Measurements from ENCODE around the gene OR8A1.

DNA sequence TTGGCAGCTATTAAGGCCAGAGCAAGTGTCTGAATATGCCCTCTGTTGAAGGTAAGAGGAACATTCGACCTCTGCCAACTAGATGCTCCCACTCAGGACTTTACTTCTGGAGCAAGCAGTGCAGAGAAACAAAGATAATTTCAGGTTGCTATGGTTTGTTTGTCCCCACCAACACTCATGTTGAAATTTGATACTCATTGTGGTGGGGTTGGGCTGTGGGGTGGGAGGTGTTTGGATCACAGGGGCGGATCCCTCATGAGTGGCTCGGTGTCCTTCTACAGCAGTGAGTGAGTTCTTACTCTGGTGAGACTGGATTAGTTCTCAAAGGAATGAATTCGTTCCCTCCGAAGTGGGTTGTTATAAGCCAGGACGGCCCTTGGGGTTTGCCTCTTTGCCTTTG is 12.0 kb downstream of the OR8A1 start:
- TF ChIP-seq, protein P1, sequence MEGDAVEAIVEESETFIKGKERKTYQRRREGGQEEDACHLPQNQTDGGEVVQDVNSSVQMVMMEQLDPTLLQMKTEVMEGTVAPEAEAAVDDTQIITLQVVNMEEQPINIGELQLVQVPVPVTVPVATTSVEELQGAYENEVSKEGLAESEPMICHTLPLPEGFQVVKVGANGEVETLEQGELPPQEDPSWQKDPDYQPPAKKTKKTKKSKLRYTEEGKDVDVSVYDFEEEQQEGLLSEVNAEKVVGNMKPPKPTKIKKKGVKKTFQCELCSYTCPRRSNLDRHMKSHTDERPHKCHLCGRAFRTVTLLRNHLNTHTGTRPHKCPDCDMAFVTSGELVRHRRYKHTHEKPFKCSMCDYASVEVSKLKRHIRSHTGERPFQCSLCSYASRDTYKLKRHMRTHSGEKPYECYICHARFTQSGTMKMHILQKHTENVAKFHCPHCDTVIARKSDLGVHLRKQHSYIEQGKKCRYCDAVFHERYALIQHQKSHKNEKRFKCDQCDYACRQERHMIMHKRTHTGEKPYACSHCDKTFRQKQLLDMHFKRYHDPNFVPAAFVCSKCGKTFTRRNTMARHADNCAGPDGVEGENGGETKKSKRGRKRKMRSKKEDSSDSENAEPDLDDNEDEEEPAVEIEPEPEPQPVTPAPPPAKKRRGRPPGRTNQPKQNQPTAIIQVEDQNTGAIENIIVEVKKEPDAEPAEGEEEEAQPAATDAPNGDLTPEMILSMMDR (IDR thresholded peaks at IDR 0.05), result no peak
- TF ChIP-seq POLR2A (IDR thresholded peaks at IDR 0.05), result no peak
